PC-9 (cell line): ENCODE data around the gene DLGAP1.

Experiments used
- EZH2 ChIP-seq: fragments of 200-600 bp; sonication (generic); IDR thresholded peaks from 2 replicates; pipeline ENCODE4 v1.8.0; 2017; ENCODE audit warnings: antibody characterized with exemption, low read depth
- TF ChIP-seq, protein P1 (sequence below): fragments of 200-600 bp; sonication (generic); conservative IDR thresholded peaks from 2 replicates; pipeline ENCODE4 v1.6.1; 2017; ENCODE audit warnings: mixed run types, antibody characterized with exemption, mild to moderate bottlenecking, moderate library complexity

DNA sequence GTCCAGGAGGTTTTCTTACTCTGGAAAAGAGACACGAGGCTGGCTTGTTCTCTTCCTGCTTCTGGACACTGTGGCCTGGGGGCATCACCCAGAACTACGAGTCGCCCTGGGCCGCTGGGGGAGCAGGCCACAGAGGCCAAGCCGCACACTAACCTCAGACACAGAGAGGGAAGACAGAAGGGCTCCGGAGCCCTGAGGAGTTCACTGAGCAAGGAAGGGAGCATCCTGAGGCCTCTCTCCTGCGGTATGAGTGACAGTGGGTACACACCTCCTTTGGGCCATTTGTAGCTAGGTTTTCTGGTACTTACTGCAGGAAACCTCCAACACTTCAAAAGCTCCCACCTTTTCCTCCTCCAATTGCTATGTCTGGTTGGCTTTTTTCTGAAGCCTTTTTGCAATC, 494.1 kb downstream of the DLGAP1 start:
- TF ChIP-seq, protein P1, sequence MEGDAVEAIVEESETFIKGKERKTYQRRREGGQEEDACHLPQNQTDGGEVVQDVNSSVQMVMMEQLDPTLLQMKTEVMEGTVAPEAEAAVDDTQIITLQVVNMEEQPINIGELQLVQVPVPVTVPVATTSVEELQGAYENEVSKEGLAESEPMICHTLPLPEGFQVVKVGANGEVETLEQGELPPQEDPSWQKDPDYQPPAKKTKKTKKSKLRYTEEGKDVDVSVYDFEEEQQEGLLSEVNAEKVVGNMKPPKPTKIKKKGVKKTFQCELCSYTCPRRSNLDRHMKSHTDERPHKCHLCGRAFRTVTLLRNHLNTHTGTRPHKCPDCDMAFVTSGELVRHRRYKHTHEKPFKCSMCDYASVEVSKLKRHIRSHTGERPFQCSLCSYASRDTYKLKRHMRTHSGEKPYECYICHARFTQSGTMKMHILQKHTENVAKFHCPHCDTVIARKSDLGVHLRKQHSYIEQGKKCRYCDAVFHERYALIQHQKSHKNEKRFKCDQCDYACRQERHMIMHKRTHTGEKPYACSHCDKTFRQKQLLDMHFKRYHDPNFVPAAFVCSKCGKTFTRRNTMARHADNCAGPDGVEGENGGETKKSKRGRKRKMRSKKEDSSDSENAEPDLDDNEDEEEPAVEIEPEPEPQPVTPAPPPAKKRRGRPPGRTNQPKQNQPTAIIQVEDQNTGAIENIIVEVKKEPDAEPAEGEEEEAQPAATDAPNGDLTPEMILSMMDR, result no peak
- no peak for TF ChIP-seq EZH2
